Right hindlimb (tissue), 1 donor: ENCODE results near the gene ADAMTSL2.

ENCODE experiments used
- DNase-seq: peaks from one replicate; pipeline ENCODE4 v3.0.0-alpha.2; 2018

The ADAMTSL2 gene

DNA sequence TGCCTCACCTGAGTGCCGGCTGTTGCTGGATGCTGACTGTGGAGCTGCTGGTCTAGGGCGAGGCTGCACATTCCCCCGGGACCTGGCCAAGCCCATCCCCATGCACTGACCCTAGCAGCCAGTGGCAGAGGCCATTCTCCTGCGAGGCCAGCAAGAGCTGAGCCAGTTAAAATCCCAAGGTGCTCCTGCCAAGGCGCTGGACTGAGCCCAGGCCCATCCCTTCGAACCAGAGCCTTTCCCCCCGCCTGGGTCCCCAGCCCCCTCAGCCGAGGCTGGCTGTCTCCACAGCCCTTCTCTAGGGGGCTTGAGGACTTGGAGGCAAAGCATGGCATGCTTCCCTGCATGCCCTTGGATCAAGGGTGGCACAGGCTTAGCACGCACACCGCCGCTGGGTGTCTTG lies 1.6 kb downstream of the ADAMTSL2 start:
- DNase-seq = no peak

DNA sequence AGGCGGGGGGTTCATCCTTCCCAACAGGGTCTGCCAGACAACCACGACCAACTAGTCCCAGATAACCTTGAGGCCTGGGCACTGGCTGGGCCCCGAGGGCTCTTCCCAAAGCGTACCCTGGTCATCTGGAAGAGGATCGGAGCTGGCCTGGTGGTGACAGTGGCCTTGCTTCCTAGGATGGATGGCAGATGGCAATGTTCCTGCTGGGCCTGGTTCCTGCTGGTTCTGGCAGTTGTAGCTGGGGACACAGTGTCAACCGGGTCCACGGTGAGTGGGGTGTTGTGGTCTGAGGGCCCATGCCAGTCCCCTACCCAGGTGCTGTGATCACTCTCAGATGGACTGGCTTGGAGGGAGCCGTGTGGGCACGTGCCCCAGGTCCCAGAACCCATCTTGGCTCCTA lies 2.0 kb downstream of the ADAMTSL2 start:
- no peak for DNase-seq

DNA sequence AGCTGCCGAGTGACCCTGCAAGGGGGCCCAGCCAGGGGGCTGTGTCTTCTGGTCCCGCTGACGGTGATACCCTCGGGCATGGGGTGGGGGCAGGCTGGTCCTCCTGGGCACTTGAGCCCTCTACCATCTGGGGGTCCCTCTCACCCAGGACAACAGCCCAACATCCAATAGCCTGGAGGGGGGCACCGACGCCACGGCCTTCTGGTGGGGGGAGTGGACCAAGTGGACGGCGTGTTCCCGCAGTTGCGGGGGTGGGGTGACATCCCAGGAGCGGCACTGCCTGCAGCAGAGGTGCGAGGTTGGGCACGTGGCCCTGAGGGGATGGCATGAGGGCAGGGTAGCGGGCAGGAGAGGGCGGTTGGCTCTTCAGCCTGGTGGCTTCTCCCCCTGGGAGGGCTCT lies 2.8 kb downstream of the ADAMTSL2 start:
- DNase-seq = no peak

DNA sequence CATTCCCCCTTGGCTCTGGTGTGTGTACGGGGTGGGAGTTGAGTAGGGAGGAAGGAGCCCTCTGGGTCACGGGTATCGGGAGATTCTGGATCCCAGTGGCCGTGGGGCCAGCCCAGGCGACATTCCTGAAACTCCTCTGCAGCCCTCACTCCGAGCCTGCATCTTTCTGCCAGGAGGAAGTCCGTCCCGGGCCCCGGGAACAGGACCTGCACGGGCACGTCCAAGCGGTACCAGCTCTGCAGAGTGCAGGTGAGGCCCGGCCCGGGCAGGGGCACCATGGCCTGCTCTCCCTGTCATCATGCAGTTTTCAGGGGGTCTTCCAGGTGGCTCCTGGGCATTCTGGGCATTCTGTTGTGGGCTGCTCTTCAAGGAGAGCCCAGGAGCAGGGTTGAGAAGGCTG lies 3.7 kb downstream of the ADAMTSL2 start:
- no peak for DNase-seq

DNA sequence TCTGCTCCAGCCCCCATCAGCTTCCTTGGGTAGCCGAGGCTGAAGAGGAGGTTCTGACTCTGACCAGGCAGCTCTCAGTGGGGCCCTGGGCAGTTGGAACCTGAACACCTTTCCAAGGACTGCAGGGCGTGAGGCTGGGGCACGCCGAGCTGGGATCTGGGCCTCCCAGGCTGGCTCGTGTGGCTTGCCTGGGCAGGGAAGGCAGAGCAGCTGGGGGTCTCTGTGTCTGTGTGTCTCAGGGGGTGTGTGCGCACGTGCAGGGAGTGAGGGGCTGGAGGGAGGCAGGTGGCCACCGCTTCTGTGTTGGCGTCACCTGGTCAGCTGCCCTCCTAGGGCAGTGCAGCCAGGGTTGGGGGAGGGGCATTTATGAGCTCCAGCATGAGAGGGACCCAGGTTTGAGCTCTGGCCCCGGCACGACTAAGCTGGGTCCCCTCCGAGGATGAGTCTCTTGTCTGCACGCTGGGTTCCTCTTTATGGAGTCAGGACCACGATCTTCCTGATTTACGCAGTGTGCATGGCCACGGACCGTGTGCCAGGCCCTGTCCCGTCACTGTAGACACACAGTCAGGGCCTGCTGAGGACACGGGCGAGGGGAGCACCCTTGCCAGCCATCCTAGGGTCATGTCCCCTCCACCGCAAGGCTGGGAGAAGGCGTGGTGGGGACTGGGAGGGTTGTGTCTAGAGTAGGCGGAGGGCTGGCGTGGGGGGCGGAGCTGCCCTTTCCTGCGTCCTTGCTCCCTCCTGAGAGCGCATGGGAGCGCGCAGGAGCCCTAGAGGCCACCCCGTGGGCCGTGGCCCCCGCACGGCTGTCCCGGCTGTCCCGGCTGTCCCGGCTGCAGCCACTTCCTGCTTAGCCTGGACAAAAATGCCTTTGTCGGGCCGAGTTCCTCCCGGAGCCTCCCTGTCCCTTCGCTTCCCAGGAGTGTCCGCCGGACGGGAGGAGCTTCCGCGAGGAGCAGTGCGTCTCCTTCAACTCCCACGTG lies 4.6 kb downstream of the ADAMTSL2 start:
- no peak for DNase-seq

DNA sequence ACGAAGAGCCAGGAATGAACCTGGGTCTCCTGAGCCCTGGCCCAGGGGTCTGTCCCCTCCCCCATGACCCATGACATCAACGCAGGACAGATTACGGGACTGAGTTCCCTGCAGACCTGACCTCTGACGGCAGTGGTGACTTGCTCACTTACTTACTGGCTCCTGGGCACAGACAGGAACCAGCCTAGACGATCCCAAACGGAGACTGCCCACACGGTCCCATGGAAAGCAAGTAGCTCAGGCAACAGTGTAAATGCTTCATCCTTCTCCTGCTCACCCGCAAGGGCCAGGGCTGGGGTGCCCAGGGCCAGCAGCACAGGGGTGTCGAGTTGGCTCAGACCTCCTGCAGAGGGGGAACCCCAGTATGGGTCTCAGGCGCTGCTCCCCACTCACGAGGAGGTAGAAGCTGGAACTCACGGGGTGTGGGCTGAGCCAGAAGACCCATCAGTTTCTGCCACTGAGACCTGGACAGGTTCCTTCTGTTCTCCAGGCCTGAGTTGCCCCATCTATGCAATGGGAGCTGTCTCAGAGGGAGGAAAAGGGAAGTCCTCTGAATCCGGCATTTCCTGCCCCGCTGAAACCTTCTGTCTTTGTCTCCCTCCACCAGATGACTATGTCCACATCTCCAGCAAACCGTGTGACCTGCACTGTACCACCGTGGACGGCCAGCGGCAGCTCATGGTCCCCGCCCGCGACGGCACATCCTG lies 5.6 kb downstream of the ADAMTSL2 start:
- DNase-seq = no peak

DNA sequence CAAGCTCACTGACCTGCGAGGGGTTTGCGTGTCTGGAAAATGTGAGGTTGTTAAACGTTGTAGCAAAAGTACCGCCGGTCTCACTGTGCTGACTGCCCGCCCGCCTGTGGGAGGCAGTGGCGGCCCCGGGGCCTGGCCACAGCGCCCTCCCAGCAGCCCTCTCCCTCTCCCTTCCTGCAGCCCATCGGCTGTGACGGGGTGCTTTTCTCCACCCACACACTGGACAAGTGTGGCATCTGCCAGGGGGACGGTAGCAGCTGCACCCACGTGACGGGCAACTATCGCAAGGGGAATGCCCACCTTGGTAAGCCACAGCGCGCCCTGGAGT lies 6.2 kb downstream of the ADAMTSL2 start:
- DNase-seq = no peak

DNA sequence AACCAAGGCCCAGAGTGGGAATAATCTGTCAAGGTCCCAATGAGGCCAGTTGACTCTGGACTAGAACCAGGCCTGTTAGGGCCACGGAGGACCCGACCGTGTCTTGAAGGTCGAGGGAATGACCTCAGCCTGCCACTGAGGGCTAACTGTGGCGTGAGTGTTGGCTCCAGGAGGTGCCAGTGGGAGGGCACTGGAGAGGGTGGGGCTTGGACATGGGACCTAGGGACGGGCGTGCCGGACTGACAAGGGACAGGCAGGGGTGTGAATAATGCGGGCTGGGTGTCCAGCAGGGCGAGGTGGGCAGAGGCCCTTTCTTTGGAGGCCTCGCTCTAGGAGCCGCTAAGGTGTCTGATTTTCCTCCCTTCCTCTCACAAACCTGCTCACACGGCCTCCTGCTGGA lies 7.5 kb downstream of the ADAMTSL2 start:
- DNase-seq = no peak

DNA sequence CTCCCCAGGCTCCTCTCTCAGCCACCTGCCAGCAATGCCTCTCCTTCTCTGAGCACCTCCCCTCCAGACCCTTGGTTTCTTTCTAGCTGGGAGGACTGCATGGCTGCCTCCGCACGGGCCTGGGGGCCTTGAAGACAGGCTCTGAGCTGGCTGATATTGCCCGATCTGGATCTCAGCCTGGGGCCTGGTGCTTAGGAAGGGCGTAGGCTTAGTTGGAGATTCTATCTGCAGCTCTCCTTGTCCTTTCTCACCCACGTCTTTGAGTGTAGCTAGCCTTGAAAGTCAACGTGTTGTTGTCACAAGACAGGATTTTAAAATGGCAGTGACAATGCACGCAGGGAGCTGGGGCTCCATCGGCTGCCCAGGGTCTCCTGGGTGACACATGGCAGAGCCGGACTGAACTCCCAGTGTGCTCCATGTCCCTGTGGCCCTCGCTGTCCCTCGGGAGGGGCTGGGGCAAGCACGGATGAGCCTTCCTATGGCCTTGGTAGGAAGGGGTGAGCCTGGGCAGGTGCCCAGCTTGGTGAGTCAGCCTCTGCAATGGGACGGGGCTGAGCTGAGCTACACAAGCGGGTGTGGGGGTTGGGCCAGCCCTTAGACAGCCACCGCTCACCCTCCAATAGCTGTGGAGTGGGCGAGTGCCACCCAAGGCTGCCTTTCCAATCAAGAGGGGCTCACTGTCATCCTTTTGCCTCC lies 9.4 kb downstream of the ADAMTSL2 start:
- DNase-seq = no peak

DNA sequence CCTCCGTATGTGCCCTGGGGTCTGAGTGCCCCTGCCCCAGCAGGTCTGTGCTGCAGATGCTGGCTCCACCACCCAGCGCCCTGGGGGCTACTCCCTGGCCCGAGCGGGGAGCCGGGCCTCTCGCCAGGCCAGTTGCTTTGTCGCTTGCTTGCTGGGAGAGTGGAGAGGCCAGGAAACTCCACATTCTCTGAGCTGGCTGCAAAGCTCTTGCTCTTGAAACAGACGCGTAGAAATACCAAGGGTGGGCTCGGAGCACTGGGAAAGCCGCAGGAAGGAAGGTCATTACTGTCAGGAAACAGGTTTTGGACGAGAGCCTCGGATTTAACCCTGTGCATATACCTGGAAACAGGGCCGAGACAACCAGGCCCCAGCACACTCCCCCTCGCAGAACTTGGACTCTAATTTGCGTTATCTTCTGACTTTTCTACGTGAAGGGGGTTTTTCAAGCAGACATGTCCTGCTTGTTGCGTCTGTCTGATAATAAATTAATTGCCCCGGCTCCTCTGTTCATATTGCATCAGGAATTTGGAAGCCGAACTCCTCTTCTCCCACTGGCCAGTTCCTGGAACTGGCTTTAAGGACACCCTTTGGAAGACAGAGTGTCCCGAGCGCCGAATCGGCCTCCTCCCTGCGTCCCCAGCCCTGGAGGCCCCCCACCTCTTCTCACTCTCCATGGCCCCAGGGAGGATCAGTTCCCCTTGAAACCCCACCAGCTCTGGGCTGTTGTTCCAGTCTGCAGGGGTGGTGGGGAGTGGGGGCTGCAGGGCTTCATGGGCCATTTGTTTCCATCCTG lies 11.2 kb downstream of the ADAMTSL2 start:
- DNase-seq = no peak

DNA sequence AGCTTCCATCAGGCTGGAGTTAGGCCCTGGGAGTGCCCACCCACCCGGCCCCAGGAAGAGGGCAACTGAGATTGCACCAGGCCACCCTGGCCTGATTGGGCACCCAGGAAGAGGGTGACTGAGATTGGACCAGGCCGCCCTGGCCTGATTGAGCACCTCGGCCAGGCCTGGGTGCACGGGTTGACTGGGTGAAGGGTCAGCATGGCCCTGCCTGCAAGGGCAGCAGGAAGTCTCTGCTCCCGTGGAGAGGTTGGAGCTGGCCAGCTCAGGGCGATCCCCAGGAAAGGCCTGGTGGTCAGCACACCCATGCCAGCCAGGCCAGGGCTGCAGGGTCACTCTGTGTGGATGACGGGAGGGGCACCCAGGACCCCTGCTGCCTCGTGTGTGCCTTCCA lies 11.8 kb downstream of the ADAMTSL2 start:
- no peak for DNase-seq

DNA sequence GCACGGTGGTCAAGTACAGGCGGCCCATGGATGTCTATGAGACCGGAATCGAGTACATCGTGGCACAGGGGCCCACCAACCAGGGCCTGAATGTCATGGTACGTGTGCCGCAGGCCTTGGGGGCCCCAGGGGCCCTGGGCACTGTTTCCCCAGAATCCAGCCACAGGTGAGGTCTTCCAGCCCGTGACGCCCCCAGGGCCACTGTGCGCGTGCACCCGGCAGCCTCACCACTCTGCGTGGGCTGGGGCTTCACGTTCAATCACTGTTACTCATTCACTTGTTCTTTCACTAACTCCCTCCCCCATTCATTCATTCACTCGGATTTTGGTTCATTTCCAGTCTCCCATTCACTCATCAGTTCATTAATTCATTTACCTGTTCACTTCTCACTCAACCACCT lies 12.6 kb downstream of the ADAMTSL2 start:
- no peak for DNase-seq

DNA sequence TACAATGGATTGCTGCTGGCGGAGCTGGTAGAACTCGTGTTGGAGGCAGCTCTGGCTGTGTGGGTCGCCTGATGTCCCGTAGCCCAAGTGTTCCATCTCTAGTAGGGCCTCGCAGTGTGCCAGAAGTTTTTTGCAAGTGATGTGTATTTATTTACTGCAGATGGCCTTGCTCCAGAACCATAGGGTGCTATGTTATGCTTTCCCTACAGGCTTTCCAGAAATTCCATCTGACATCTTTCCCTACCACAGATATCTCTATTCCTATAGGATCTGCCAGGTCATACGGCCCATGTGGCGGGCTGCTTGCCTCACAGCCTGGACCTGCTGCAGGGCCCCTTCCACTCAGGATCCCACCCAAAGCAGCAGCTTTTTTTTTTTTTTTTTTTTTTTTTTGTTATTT lies 16.9 kb downstream of the ADAMTSL2 start:
- no peak for DNase-seq

DNA sequence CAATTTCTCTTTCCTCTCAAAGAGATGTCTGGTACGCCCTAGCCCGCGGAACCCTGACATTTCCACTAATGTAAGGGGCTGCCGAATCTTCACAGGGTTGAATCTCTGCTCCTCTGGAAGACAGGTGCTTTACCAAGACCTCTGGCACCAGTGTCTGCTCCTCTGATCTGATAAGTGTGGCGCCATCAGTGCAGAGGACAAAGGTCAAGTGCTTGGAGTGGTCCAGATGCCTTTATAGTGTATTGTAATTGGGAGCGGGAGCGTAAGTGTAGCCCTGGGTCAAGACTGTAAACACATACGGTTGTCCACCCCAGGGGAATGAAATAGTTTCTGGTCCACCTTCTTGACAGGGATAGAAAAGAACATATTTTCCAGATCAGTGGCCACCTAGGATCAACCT lies 17.7 kb downstream of the ADAMTSL2 start:
- no peak for DNase-seq

DNA sequence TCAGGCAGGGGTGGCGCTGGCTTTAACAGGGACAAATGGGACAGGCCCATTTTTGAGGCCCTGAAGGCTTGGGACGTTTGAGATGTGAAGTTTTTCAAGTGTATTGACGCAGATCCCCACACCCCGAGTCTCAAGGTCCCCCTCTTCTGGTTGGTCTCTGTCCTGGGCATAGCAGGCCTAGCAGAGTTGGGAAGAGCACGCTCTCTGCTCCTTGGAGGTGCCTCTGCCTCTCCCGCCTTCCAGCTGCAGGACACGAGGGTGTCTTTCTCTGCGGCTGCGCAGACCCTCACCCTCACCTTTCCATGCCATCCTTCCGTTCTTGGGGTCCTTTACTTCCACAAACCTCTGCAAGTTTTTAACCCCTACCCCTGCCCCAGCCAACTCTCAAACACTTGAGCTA lies 18.6 kb downstream of the ADAMTSL2 start:
- DNase-seq = no peak

DNA sequence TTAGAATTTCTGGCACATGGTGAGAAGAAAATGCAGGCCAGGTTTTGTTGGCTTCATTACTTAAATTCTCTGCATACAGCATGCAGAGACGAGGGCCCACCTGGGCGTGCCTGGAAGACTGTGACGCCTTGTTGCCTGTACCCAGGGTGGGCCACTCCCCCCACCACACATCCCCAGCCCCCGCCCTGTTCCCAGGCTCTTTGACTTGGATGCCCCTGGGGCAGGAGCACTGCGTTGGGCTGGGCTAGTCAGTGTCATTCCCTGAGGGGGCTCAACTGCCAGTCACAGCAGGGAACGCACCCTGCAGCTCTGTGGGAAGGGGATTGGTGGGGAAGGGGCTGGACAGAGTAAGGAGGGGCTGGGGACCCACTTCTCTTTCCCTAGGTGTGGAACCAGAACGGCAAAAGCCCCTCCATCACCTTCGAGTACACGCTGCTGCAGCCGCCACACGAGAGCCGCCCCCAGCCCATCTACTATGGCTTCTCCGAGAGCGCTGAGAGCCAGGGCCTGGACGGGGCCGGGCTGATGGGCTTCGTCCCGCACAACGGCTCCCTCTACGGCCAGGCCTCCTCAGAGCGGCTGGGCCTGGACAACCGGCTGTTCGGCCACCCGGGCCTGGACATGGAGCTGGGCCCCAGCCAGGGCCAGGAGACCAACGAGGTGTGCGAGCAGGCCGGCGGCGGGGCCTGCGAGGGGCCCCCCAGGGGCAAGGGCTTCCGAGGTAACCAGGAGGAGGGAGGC lies 19.6 kb downstream of the ADAMTSL2 start:
- DNase-seq = no peak

DNA sequence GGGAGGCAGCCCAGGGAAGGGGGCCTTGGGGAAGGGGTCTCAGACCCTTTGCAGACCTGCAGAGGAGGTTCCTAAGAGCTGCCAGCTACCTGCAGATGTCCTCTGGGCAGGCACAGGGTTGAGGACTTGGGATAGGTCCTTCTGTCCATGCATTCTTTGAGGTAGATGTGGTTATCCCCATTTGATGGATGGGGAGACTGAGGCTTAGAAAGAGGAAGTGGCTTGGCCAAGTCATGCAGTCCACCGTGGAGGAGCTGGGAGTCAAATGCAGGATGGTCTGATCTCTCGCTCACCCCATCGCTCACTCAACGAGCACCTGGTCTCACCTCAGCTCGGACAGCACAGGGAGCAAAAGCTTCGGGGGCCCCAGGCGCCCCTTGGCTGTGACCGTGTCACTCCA lies 20.2 kb downstream of the ADAMTSL2 start:
- no peak for DNase-seq

DNA sequence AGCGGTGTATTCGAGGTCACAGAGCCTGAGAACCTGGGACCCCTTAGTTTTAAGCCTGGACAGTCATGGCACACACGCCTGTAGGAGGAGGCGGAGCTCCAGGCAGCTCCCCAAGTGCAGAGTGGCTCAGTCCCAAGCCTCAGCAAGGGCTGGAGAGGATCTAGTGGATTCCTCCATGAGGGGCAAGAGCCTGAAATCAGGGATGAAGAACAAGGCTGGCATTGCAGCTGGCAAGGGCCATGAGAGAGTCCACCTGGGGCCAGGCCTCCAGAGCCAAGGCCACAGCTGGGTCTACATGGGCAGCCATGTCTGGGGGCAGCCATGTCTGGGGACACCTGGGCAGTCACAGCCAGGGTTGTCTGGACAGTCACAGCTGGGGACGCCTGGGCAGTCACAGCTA lies 21.9 kb downstream of the ADAMTSL2 start:
- no peak for DNase-seq

DNA sequence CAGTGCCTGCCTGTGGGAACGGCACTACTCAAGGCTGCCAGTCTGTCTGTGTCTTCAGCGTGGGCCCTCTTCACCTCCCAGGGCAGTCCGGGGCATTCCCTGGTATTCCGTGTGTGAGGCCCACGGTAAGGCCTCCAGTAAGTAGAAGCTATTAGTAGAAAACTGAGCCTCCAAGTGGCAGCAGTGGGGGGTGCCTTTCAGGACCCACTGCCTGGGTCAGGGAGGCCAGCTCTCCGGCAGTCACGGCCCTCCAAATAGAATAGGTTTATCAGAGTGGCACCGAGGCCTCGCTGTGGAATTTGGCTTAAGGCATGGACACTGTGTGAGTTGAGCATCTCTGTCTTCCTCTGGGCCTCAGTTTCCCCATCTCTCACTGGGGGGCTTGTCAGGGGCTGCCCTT lies 23.1 kb downstream of the ADAMTSL2 start:
- no peak for DNase-seq

DNA sequence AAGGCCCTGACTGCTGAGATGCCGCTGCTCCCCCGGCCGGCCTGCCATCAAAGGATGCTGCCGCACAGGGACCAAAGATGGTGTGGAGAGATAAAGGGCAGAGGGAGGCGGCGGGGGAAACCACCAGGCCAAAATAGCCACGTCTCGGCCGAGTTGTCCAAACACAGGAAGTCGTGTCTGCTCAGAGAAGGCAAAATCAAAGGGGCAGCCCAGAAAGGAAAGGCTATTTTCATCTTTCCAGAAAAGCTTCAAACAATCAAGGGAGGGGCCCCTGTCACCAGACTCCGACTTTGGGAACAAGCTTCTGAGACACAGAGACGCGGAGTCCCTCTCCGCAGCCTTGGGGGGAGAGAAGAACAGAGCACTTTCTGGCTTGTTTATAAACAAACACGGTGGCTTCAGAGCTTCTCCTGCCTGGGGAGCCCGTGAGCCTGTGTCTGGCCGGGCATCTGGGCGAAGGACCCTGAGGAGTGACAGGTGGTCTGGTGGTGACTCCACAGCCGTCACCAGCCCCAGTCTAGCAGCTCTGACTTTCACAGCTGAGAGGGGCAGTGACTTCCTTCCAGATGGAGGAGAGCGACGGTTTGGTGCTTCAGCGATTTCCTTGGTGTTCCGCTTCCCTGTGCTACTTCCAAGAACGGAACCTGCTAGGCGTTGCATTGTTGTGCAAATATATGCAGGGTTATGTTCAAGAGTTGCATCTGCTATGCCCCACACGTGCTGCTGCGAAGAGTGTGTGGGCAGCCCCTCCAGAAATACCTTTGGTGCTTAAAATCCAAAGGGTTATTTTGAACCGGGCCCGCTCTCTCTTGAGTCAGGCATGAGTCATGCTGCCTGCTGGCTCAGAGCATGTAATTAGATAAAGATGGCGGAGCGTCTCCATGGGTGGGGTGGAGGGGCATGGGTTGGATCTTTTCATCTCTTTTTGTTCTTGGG lies 24.0 kb downstream of the ADAMTSL2 start:
- DNase-seq = no peak

DNA sequence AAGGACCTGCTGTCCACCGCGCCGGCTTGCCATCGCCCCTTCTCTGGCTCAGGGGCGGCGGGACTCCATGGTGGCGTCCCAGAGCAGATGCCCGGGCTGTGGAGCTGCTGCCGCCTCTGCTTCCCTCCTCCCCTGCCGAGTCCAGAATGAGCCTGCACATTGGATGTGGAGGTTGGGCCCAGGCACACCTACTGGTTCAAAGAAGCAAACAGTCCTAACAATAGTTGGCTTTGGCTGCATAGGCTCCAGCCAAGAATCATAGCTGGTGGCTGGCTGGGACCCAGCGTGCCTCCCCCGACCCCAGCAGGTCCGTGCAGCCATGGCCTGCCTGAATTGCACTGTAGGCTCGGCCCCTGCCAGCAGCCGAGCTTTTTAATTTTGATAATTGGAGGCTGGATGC lies 25.8 kb downstream of the ADAMTSL2 start:
- no peak for DNase-seq
